GM19099 (cell line): ENCODE data around the gene PRSS53.

Experiments used
- POLR2A ChIP-seq: IDR thresholded peaks from 3 replicates; pipeline ENCODE4 v1.6.1; 2011; ENCODE audit warnings: low read depth; ENCODE audit not compliant: insufficient read length; ENCODE audit errors: extremely low read depth

Gene PRSS53

DNA sequence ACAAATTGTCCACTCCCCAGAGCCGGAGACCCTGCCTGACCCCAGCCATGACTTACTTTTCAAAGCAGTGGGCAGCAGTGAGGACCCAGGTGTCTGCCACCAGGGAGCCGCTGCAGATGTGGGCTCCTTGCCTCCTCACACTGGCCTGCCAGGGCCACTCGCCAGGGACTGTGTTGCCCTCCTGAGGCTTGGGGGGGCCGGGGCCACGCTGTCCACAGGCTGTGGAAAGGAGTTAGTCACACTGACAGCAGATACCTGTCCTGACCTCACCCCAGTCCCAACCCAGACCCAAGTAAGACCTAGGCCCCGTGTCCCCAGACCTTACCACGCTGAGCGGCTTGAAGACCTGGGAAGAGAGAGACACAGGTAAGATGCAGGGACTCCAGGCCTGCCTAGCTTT lies 1.3 kb downstream of the PRSS53 start:
- TF ChIP-seq POLR2A = no peak

DNA sequence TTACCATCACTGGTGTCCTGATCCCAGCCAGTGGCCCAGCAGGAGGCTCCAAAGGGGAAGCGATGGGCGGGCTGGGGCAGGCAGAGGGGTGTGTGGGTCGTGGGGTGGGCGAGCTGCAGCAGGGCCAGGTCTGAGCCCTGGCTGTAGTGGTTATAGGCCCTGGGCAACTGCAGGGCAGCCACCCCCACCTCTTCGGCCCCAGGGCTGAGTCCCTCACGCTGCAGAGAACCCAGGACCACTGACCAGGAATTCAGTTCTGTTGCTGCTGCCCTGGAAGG lies 2.2 kb downstream of the PRSS53 start:
- no peak for TF ChIP-seq POLR2A

GRCh38 chr16:31085873-31086628 lies 2.7 kb downstream of the PRSS53 start:
- TF ChIP-seq POLR2A = no peak

GRCh38 chr16:31085411-31085810 lies 3.3 kb downstream of the PRSS53 start:
- no peak for TF ChIP-seq POLR2A

GRCh38 chr16:31084584-31085302 lies 4.0 kb downstream of the PRSS53 start:
- TF ChIP-seq POLR2A = no peak

- no peak for TF ChIP-seq POLR2A
Observed at GRCh38 chr16:31083981-31084380, 4.8 kb downstream of the PRSS53 start.

DNA sequence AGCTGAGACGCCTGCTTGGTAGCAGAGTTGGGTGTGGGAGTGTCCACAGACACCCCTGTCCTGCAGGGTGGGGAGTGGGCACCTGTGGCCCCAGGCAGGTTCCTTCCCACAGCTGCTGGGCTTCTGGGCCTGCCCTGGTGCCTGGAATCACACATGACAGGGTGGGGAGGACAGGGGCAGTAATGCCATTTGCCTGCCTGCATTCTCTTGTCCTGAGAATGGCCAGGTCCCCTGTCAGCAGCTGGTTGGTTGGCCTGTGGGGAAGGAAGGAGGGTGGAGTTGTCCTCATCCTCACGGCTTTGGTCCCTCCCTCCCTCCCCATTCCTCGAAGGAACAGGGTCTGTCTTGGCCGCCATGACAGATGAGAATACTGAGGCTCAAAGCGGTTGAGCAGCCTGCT lies 5.2 kb downstream of the PRSS53 start:
- TF ChIP-seq POLR2A = no peak

DNA sequence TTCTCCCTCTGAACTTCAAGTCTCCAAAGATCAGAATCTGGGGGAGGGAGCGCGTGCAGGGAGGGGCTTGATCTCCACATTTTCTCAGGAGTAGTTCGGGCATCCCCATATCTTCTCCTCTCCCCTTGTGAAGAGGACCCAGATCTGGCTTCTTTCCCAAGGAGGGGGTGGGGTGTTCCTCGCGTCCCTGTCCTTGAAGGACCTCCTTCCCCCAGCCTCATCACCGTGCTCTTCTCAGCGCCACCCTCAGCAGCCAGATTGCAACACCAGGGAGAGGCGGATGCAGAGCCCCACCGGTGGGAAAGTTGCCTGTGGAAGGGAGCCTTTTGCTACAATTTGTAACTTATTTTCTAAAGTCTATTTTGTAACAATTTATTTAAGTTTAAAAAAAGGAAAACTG lies 5.7 kb downstream of the PRSS53 start:
- no peak for TF ChIP-seq POLR2A

DNA sequence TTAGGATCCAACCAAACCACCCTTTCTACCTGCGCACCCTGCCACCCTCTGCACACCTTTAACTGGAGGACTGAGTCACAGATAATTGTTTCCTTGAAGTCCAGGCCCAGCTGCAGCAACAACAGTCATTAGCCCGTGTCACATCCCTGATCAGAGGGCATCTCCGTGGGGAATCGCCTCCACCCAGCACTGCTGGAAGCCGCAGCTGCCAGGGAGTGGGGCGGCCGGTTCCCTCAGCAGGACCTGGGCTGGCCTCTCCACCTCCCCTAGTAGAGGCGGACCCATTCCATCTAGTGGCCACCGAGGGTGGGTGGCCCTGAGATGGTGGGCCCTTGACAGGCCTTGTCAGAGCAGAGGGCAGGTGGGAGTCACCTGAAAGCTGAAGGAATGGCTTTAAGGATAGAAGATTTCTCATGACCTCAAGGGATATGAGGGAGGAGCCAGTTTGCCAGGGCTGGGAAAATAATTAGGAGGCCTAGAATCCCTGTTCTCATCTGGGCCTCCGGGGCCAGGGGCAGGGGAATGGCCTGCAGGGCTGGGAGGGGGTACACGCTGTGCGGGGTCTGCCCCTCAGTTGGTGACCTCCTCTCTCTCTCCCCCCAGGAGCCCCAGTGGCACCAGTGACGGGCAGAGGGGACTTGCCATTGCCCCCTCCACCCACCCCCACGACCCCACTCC lies 6.2 kb downstream of the PRSS53 start:
- no peak for TF ChIP-seq POLR2A

GRCh38 chr16:31081428-31082351 lies 7.1 kb downstream of the PRSS53 start:
- TF ChIP-seq POLR2A = no peak

GRCh38 chr16:31080756-31081419 lies 7.9 kb downstream of the PRSS53 start:
- TF ChIP-seq POLR2A = no peak

GRCh38 chr16:31080035-31080629 lies 8.6 kb downstream of the PRSS53 start:
- TF ChIP-seq POLR2A = no peak

GRCh38 chr16:31079342-31079944 lies 9.3 kb downstream of the PRSS53 start:
- TF ChIP-seq POLR2A = no peak

DNA sequence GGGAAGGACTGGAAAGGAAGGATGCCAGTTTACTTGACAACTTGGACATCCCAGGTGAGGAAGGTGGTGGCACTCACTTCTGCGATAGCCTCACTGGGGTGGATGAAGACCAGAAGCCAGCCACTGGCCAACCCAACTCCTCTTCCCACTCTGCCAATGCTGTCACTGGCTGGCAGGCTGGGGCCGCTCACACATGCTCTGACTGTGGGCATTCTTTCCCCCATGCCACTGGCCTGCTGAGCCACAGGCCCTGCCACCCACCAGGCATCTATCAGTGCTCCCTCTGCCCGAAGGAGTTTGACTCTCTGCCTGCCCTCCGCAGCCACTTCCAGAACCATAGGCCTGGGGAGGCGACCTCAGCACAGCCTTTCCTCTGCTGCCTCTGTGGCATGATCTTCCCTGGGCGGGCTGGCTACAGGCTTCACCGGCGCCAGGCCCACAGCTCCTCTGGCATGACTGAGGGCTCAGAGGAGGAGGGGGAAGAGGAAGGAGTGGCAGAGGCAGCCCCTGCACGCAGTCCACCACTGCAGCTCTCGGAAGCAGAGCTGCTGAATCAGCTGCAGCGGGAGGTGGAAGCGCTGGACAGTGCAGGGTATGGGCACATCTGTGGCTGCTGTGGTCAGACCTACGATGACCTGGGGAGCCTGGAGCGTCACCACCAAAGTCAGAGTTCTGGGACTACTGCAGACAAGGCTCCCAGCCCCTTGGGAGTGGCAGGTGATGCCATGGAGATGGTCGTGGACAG lies 10.0 kb downstream of the PRSS53 start:
- TF ChIP-seq POLR2A = no peak
